Activated naive CD4-positive, alpha-beta T cell treated with anti-CD3 and anti-CD28 coated beads, Interleukin-2, amount 10 ng/mL, durations not matched to agents 7 days and 5 days (primary cell): Measurements from ENCODE around the gene TSHZ2.

Experiments used
- CTCF ChIA-PET: fragments of 350-600 bp; sonication (Branson Sonifier 250); formaldehyde crosslinking; loops from one replicate; lab custom pipeline; 2021; ENCODE audit warnings: antibody characterized with exemption; lab: Charles Lee
- DNase-seq: peaks from one replicate; pipeline ENCODE4 v3.0.0-alpha.2; 2020
- H3K27ac Mint-ChIP-seq: one replicate; pipeline ENCODE4 v1.8.0; 2021; ENCODE audit warnings: mild to moderate bottlenecking, moderate library complexity, mixed read lengths
- H3K27me3 Mint-ChIP-seq: one replicate; pipeline ENCODE4 v1.8.0; 2021; ENCODE audit warnings: mild to moderate bottlenecking, mixed read lengths
- H3K36me3 Mint-ChIP-seq: one replicate; pipeline ENCODE4 v1.8.0; 2021; ENCODE audit warnings: mixed read lengths
- H3K4me1 Mint-ChIP-seq: one replicate; pipeline ENCODE4 v1.8.0; 2021; ENCODE audit warnings: mixed read lengths
- H3K4me3 Mint-ChIP-seq: one replicate; pipeline ENCODE4 v1.8.0; 2021; ENCODE audit warnings: mild to moderate bottlenecking, moderate library complexity, mixed read lengths
- H3K9me3 Mint-ChIP-seq: one replicate; pipeline ENCODE4 v1.8.0; 2021; ENCODE audit warnings: mixed read lengths

Gene TSHZ2

DNA sequence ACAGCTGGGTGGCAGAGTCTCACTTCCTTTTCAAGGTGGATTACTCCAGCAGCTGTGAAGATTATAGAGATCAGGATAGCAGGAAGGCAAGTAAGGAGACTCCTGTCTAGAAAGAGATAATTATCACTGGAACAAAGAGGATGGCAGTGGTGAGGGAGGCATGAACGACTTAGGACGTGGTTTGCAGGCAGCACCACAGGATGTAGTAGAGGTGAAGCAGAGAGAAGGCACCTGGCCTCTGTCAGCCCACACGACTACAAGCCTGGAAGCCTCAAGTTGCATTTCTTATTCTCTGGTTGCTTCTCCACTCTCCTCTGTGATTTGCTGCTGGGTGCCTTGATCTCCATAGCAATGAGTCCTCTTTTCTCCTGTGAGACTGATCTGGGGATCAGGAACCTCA lies 62.7 kb downstream of the TSHZ2 start:
- H3K36me3 Mint-ChIP-seq, result no peaks in the 10 kb centered on the region
- no peaks in the 10 kb centered on the region for H3K9me3 Mint-ChIP-seq
- no peak overlapping the region for H3K4me3 Mint-ChIP-seq
- CTCF ChIA-PET, result interaction anchor here (1.1 to 1.2 kb wide), 2 partner anchors 9 to 181 kb away, joined by 3 read pairs; no protein-coding TSS in a partner anchor
- no peaks in the 10 kb centered on the region for H3K27me3 Mint-ChIP-seq
- H3K4me1 Mint-ChIP-seq, result peaks cover 23% of the 10 kb centered on the region
- peak; percentile 57 for DNase-seq
- peak overlapping the region; percentile 74 for H3K27ac Mint-ChIP-seq

DNA sequence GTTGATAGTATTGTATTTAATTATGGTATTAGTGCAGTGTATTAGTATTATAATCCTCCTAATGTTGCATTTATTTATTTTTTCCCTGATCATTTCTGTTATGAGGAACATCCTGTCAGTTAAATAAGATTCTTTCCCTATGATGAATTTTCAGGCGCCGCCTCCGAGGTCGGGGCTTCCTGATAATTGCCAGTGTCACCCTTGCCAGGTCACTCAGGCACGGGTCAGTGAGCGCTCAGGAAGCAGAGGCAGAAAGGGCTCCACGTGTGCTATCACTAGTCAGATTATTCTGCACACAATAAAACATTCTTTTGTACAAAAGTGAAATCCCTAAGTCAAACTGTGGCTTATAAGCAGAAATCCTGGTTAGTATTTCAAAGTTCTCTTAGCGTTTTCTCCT lies 64.8 kb downstream of the TSHZ2 start:
- Mint-ChIP-seq H3K4me1 (peaks cover 23% of the 10 kb centered on the region), H3K27me3 (no peaks in the 10 kb centered on the region), H3K9me3 (no peaks in the 10 kb centered on the region), H3K27ac (no peak overlapping the region), H3K4me3 (no peak overlapping the region), H3K36me3 (no peaks in the 10 kb centered on the region)
- CTCF ChIA-PET, result interaction anchor here (0.8 kb wide), 1 partner anchor 15 kb away, joined by 4 read pairs; no protein-coding TSS in a partner anchor
- no peak for DNase-seq

DNA sequence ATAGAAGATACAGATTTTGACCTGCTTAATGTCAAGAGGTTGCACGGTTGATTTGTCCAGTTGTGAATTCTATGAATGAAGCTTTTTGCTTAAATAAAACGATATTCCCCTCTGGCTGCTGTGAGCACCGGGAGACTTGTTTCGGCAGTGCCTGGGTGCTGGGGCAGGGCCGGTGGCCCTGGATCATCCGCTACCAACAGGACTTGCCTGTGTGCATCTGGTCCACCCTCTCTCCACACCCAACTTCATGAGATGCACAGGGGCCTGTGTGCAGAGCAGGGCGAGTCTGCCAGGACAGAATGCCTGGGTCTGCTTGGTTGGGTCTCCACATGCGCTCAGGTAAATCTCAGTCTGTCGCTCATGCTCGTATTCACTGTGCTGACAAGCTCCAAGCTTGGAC lies 65.5 kb downstream of the TSHZ2 start:
- CTCF ChIA-PET, result interaction anchor here (0.8 kb wide), 1 partner anchor 16 kb away, joined by 4 read pairs; no protein-coding TSS in a partner anchor
- peaks cover 25% of the 10 kb centered on the region for H3K4me1 Mint-ChIP-seq
- no peak for DNase-seq
- H3K4me3 Mint-ChIP-seq, result no peak overlapping the region
- no peaks in the 10 kb centered on the region for H3K9me3 Mint-ChIP-seq
- H3K27me3 Mint-ChIP-seq, result no peaks in the 10 kb centered on the region
- H3K27ac Mint-ChIP-seq, result no peak overlapping the region
- H3K36me3 Mint-ChIP-seq, result no peaks in the 10 kb centered on the region

DNA sequence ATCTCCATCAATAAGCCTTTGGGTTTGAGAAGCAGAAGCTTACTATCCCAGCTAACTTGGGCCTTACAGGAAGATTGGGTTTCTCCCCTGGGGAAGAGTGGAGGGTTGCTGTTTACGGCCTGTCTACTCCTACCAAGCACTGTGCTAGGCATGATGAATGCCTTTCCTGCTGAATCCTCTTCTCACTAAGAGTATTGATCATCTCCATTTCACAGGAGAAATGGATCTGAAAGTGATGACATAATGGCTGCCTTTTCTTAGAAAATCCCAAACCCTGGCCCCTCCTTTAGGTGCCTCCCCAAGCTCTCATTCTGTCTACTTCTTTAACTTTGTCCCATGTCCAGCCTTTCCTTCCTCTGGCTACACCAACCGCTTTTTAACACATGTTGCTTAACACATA lies 66.1 kb downstream of the TSHZ2 start:
- CTCF ChIA-PET, result no interaction called here
- Mint-ChIP-seq H3K4me3 (no peak overlapping the region), H3K9me3 (no peaks in the 10 kb centered on the region), H3K27me3 (no peaks in the 10 kb centered on the region), H3K27ac (no peak overlapping the region), H3K4me1 (peaks cover 25% of the 10 kb centered on the region), H3K36me3 (no peaks in the 10 kb centered on the region)
- no peak for DNase-seq

GRCh38 chr20:53040693-53041589 lies 68.8 kb downstream of the TSHZ2 start:
- no peak overlapping the region for H3K4me3 Mint-ChIP-seq
- peaks cover 10% of the 10 kb centered on the region for H3K4me1 Mint-ChIP-seq
- no peaks in the 10 kb centered on the region for H3K27me3 Mint-ChIP-seq
- no peak overlapping the region for H3K27ac Mint-ChIP-seq
- no peak for DNase-seq
- CTCF ChIA-PET, result no interaction called here
- H3K36me3 Mint-ChIP-seq, result peaks cover 3% of the 10 kb centered on the region
- H3K9me3 Mint-ChIP-seq, result no peaks in the 10 kb centered on the region

DNA sequence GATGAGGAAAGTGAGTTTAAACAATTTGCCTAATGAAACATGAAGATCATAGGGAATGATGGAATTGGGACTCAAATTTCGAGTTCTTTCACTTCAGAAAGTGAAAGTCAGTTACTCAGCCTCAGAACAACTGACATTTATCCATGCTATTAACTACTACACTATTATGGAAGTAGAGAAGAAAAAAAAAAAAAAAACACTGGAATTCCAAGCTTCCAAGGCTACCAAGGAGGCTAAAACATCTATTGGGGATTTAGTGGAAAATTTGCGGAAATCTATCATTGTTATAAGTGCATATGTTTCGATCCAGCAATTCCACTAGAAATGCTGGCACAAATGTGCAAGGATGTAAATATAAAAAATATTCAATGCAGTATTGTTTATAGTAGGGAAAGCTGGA lies 70.4 kb downstream of the TSHZ2 start:
- H3K4me3 Mint-ChIP-seq, result no peak overlapping the region
- peaks cover 10% of the 10 kb centered on the region for H3K4me1 Mint-ChIP-seq
- no peaks in the 10 kb centered on the region for H3K27me3 Mint-ChIP-seq
- CTCF ChIA-PET, result no interaction called here
- no peak for DNase-seq
- H3K9me3 Mint-ChIP-seq, result peaks cover 1% of the 10 kb centered on the region
- peaks cover 8% of the 10 kb centered on the region for H3K36me3 Mint-ChIP-seq
- H3K27ac Mint-ChIP-seq, result no peak overlapping the region

GRCh38 chr20:53044296-53044695 lies 72.1 kb downstream of the TSHZ2 start:
- Mint-ChIP-seq H3K4me1 (peaks cover 10% of the 10 kb centered on the region), H3K9me3 (peaks cover 1% of the 10 kb centered on the region), H3K4me3 (no peak overlapping the region), H3K27ac (no peak overlapping the region), H3K36me3 (peaks cover 8% of the 10 kb centered on the region), H3K27me3 (no peaks in the 10 kb centered on the region)
- CTCF ChIA-PET, result no interaction called here
- DNase-seq, result no peak

GRCh38 chr20:53045941-53046340 lies 73.8 kb downstream of the TSHZ2 start:
- H3K9me3 Mint-ChIP-seq, result peaks cover 1% of the 10 kb centered on the region
- peaks cover 10% of the 10 kb centered on the region for H3K4me1 Mint-ChIP-seq
- H3K36me3 Mint-ChIP-seq, result peaks cover 8% of the 10 kb centered on the region
- no peak overlapping the region for H3K4me3 Mint-ChIP-seq
- no peak overlapping the region for H3K27ac Mint-ChIP-seq
- DNase-seq, result no peak
- CTCF ChIA-PET, result no interaction called here
- H3K27me3 Mint-ChIP-seq, result no peaks in the 10 kb centered on the region

DNA sequence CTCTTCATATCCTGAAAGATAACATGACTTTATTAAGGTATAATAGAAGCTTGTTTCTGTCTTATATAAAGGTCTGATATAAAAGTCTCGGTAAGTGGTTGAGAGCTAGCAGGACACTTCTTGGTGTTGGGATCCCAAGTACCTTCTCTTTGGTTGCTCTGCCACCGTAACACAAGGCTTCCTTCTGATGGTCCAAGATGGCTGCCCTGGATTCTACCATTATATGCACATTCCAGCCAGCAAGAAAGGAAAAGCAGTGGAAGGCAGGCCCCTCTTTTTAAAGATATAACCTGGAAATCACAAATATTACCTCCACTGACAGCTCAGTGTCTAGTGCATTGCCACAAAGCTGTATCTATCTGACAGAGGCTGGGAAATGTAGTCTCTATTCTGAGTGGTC lies 75.0 kb downstream of the TSHZ2 start:
- Mint-ChIP-seq H3K4me1 (peaks cover under 1% of the 10 kb centered on the region), H3K27ac (no peak overlapping the region), H3K4me3 (no peak overlapping the region), H3K36me3 (peaks cover 8% of the 10 kb centered on the region), H3K9me3 (peaks cover 1% of the 10 kb centered on the region), H3K27me3 (no peaks in the 10 kb centered on the region)
- DNase-seq, result no peak
- CTCF ChIA-PET, result interaction anchor here (0.8 kb wide), 1 partner anchor 23 kb away, joined by 3 read pairs; no protein-coding TSS in a partner anchor

DNA sequence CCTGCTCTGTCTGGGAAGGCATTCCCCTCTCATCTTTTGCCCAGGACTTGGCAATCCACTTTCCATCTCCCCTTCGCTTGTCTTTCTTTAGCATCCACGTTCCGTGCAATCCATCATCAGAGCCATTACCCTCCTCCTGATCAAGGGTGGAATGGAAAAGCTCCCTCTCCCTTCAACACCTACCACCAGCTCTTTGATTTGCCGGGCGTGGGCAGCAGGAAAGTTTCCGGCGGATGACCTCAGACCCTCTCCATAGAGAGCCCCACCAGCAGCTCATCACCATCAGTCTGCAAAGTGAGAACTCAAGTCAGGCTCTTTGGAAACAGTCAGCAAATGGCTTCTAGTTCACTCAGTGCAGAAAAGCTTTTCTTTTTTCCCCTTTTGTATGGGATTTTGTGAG lies 76.2 kb downstream of the TSHZ2 start:
- H3K9me3 Mint-ChIP-seq, result peaks cover 1% of the 10 kb centered on the region
- no peak overlapping the region for H3K27ac Mint-ChIP-seq
- H3K4me1 Mint-ChIP-seq, result no peaks in the 10 kb centered on the region
- no peaks in the 10 kb centered on the region for H3K27me3 Mint-ChIP-seq
- CTCF ChIA-PET, result no interaction called here
- DNase-seq, result no peak
- H3K36me3 Mint-ChIP-seq, result peaks cover 8% of the 10 kb centered on the region
- H3K4me3 Mint-ChIP-seq, result no peak overlapping the region

DNA sequence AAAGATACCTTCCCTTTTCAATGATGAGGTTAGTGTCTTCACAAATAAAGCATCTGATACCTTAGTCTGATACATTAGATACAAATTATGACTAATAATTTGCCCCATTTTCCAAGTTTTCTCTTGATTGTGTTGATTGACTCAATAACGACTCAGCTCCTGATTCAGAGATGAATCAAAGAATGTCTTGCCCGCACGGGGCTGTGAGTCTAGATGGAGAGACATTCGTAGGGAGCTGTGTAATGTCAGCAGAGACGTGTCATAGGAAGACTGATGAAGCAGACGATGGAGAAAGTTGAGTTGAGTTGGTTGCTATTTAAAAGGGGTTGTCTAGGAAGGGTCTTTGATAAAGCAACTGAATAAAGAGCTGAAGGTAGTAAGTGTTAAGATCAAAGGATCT lies 78.2 kb downstream of the TSHZ2 start:
- H3K27me3 Mint-ChIP-seq, result no peaks in the 10 kb centered on the region
- peaks cover 1% of the 10 kb centered on the region for H3K9me3 Mint-ChIP-seq
- H3K27ac Mint-ChIP-seq, result no peak overlapping the region
- CTCF ChIA-PET, result no interaction called here
- H3K4me3 Mint-ChIP-seq, result no peak overlapping the region
- peaks cover 5% of the 10 kb centered on the region for H3K36me3 Mint-ChIP-seq
- DNase-seq, result no peak
- no peaks in the 10 kb centered on the region for H3K4me1 Mint-ChIP-seq

DNA sequence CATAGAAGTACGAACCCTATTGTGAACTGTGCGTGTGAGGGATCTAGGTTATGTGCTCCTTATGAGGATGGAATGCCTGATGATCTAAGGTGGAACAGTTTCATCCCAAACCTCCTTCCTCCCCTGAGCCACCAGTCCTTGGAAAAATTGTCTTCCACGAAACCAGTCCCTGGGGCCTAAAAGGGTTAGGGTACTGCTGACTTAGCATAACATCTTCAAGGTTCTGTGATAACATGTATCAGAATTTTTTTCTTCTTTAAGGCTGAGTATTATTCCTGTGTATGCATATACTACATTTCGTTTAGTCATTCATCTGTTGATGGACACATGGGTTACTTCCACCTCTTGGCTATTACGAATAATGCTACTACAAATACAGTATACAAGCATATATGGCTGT lies 80.2 kb downstream of the TSHZ2 start:
- peaks cover 4% of the 10 kb centered on the region for H3K9me3 Mint-ChIP-seq
- H3K27ac Mint-ChIP-seq, result no peak overlapping the region
- peaks cover 4% of the 10 kb centered on the region for H3K36me3 Mint-ChIP-seq
- no peaks in the 10 kb centered on the region for H3K27me3 Mint-ChIP-seq
- H3K4me3 Mint-ChIP-seq, result no peak overlapping the region
- no peak for DNase-seq
- no peaks in the 10 kb centered on the region for H3K4me1 Mint-ChIP-seq
- CTCF ChIA-PET, result no interaction called here

- DNase-seq, result no peak
- H3K9me3 Mint-ChIP-seq, result peaks cover 3% of the 10 kb centered on the region
- H3K36me3 Mint-ChIP-seq, result peaks cover 3% of the 10 kb centered on the region
- CTCF ChIA-PET, result no interaction called here
- no peaks in the 10 kb centered on the region for H3K4me1 Mint-ChIP-seq
- H3K27me3 Mint-ChIP-seq, result no peaks in the 10 kb centered on the region
- H3K27ac Mint-ChIP-seq, result no peak overlapping the region
- no peak overlapping the region for H3K4me3 Mint-ChIP-seq
Observed at GRCh38 chr20:53053595-53053994, 81.4 kb downstream of the TSHZ2 start.

GRCh38 chr20:53055367-53056067 lies 83.4 kb downstream of the TSHZ2 start:
- Mint-ChIP-seq H3K4me3 (no peak overlapping the region), H3K4me1 (peaks cover 2% of the 10 kb centered on the region), H3K9me3 (peaks cover 3% of the 10 kb centered on the region), H3K27me3 (no peaks in the 10 kb centered on the region), H3K27ac (no peak overlapping the region), H3K36me3 (peaks cover 6% of the 10 kb centered on the region)
- DNase-seq, result no peak
- CTCF ChIA-PET, result no interaction called here
